HCT116 (cell line): ENCODE results near the gene ALK. TPM values are rescaled to one million over a fixed set of nuclear protein-coding genes. Genes with fewer than 3 reads are reported as not detected.

ENCODE experiments used
- ATAC-seq: fragments of 200-7000 bp; cut with Tn5 transposase; 2 replicates; pipeline ENCODE4 v1.9.1; 2020; ENCODE audit warnings: mild to moderate bottlenecking, moderate library complexity
- BruUV-seq: library from RNA; stranded (reverse); fragments of 400-500 nt; replicated peaks from 2 replicates; lab custom pipeline; 2021; lab: Mats Ljungman, UMichigan
- CTCF ChIA-PET: fragments of 300-600 bp; sonication (Branson Sonifier 250); formaldehyde crosslinking; loops from one replicate; lab custom pipeline; 2021; ENCODE audit warnings: antibody characterized with exemption; lab: Charles Lee
- POLR2A ChIA-PET: fragments of 300-600, 350-600 bp; sonication (Branson Sonifier 250); formaldehyde crosslinking; loops from one replicate; lab custom pipeline; 2021; ENCODE audit warnings: antibody characterized with exemption; lab: Charles Lee
- RAD21 ChIA-PET, 2 experiments: fragments of 300-600 bp; sonication (Branson Sonifier 250); formaldehyde crosslinking; loops; one replicate each; lab custom pipeline; 2023; ENCODE audit warnings: low total read pairs in 2 of 2; ENCODE audit not compliant: uncharacterized antibody in 2 of 2, unreplicated experiment in 2 of 2, low non-redundant PET in 1 of 2; lab: Charles Lee
- DNase-seq: peaks from one replicate; pipeline ENCODE4 v3.0.0-alpha.2; 2010; ENCODE audit warnings: low read depth, low spot score
- H2AFZ ChIP-seq: fragments of 200-600 bp; shearing (Covaris generic), sonication (generic); 2 replicates; pipeline ENCODE4 v1.6.1; 2017; ENCODE audit warnings: low read depth, mixed run types, mixed read lengths, antibody characterized with exemption, low read length; ENCODE audit not compliant: poor library complexity, severe bottlenecking
- H3K27ac ChIP-seq: 2 replicates; pipeline ENCODE4 v1.5.1; 2012; ENCODE audit warnings: low read depth, low read length
- H3K27me3 ChIP-seq: fragments of 200-600 bp; sonication (generic); 2 replicates; pipeline ENCODE4 v1.6.1; 2016; ENCODE audit warnings: mixed run types, low read length, mixed read lengths; ENCODE audit not compliant: insufficient read depth
- H3K36me3 ChIP-seq, 2 experiments: fragments of 200-500 bp in 1 of 2; fragments of 200-600 bp in 1 of 2; sonication (Bioruptor generic) in 1 of 2; sonication (generic) in 1 of 2; 2 replicates each; pipeline versions ENCODE4 v1.5.1 to v1.6.1; 2014 to 2016; ENCODE audit warnings: low read length in 2 of 2, inconsistent platforms in 1 of 2, mixed read lengths in 1 of 2, mixed run types in 1 of 2; ENCODE audit not compliant: insufficient read depth in 2 of 2, control insufficient read depth in 1 of 2
- H3K4me1 ChIP-seq, 2 experiments: fragments of 200-600 bp in 1 of 2; sonication (generic) in 1 of 2; 2 replicates each; pipeline versions ENCODE4 v1.5.1 to v1.6.1; 2012 to 2017; ENCODE audit warnings: low read length in 2 of 2, inconsistent platforms in 1 of 2, mild to moderate bottlenecking in 1 of 2, mixed read lengths in 1 of 2, mixed run types in 1 of 2, moderate library complexity in 1 of 2; ENCODE audit not compliant: insufficient read depth in 2 of 2, control insufficient read depth in 1 of 2
- H3K4me2 ChIP-seq: fragments of 200-600 bp; sonication (generic); 2 replicates; pipeline ENCODE4 v1.6.1; 2017; ENCODE audit warnings: mixed run types, low read length, mixed read lengths
- H3K4me3 ChIP-seq, 2 experiments: fragments of 200-600 bp in 1 of 2; sonication (generic) in 1 of 2; replicated peaks in 1 of 2; 2 replicates each; pipeline ENCODE4 v1.5.1; 2011 to 2016; ENCODE audit warnings: low read length in 2 of 2, control low read depth in 1 of 2, low read depth in 1 of 2, mild to moderate bottlenecking in 1 of 2, mixed read lengths in 1 of 2, mixed run types in 1 of 2
- H3K79me2 ChIP-seq: fragments of 200-600 bp; sonication (generic); 2 replicates; pipeline ENCODE4 v1.6.1; 2017; ENCODE audit warnings: mild to moderate bottlenecking, mixed run types, low read length, moderate library complexity, mixed read lengths; ENCODE audit not compliant: insufficient read depth
- H3K9ac ChIP-seq: fragments of 200-600 bp; sonication (generic); 2 replicates; pipeline ENCODE4 v1.6.1; 2016; ENCODE audit warnings: low read length, mixed read lengths
- H3K9me2 ChIP-seq: fragments of 200-600 bp; sonication (generic), shearing (Covaris generic); 2 replicates; pipeline ENCODE4 v1.6.1; 2017; ENCODE audit warnings: mixed run types, mild to moderate bottlenecking, moderate library complexity; ENCODE audit not compliant: insufficient read depth
- H3K9me3 ChIP-seq, 2 experiments: fragments of 200-500 bp in 1 of 2; fragments of 200-600 bp in 1 of 2; sonication (Bioruptor generic) in 1 of 2; sonication (generic) in 1 of 2; 2 replicates each; pipeline ENCODE4 v1.6.1; 2014 to 2017; ENCODE audit warnings: low read length in 2 of 2, mixed read lengths in 2 of 2, inconsistent platforms in 1 of 2, low read depth in 1 of 2, mild to moderate bottlenecking in 1 of 2, mixed run types in 1 of 2, moderate library complexity in 1 of 2; ENCODE audit not compliant: control insufficient read depth in 1 of 2, insufficient read depth in 1 of 2
- H4K20me1 ChIP-seq: fragments of 200-600 bp; sonication (generic), shearing (Covaris generic); 2 replicates; pipeline ENCODE4 v1.6.1; 2017; ENCODE audit warnings: mixed run types, mild to moderate bottlenecking, moderate library complexity; ENCODE audit not compliant: insufficient read depth
- CEBPB ChIP-seq: IDR thresholded peaks from 2 replicates; pipeline ENCODE4 v1.6.1; 2012; ENCODE audit warnings: low read depth
- EZH2 ChIP-seq: fragments of 200-600 bp; sonication (generic); IDR thresholded peaks from 2 replicates; pipeline ENCODE4 v1.6.1; 2017; ENCODE audit warnings: antibody characterized with exemption, mixed run types
- EZH2phosphoT487 ChIP-seq: fragments of 200-600 bp; IDR thresholded peaks from 2 replicates; pipeline ENCODE4 v1.6.1; 2018; ENCODE audit warnings: antibody characterized with exemption, borderline replicate concordance
- JUND ChIP-seq: IDR thresholded peaks from 2 replicates; pipeline ENCODE4 v1.6.1; 2012
- POLR2A ChIP-seq: IDR thresholded peaks from 2 replicates; pipeline ENCODE4 v1.7.0; 2011; ENCODE audit warnings: borderline replicate concordance; ENCODE audit not compliant: insufficient read depth, insufficient read length; ENCODE audit errors: extremely low read depth
- RAD21 ChIP-seq: IDR thresholded peaks from 2 replicates; pipeline ENCODE4 v1.6.1; 2012; ENCODE audit warnings: low read depth, mild to moderate bottlenecking
- SIN3A ChIP-seq: IDR thresholded peaks from 2 replicates; pipeline ENCODE4 v1.6.1; 2012; ENCODE audit warnings: low read depth
- SP1 ChIP-seq: IDR thresholded peaks from 2 replicates; pipeline ENCODE4 v1.6.1; 2012; ENCODE audit warnings: low read depth
- SRF ChIP-seq: IDR thresholded peaks from 2 replicates; pipeline ENCODE4 v1.6.1; 2012; ENCODE audit warnings: low read depth
- TCF7L2 ChIP-seq: IDR thresholded peaks from 2 replicates; pipeline ENCODE4 v1.7.0; 2011; ENCODE audit warnings: borderline replicate concordance, inconsistent platforms; ENCODE audit not compliant: insufficient read depth, insufficient read length; ENCODE audit errors: extremely low read depth
- YY1 ChIP-seq: IDR thresholded peaks from 2 replicates; pipeline ENCODE4 v1.6.1; 2011; ENCODE audit warnings: low read length, low read depth, moderate library complexity, mild to moderate bottlenecking; ENCODE audit not compliant: insufficient replicate concordance; ENCODE audit errors: extremely low read depth
- ZFX ChIP-seq: fragments of 450-650 bp; IDR thresholded peaks from 2 replicates; pipeline ENCODE4 v1.6.1; 2017
- intact Hi-C: fragments of 100-400 bp; cut with micrococcal nuclease; formaldehyde crosslinking; loops from 2 replicates; pipeline ENCODE4 v1.10.0; 2022
- total RNA-seq: library from RNA; stranded (reverse); gene quantifications from one replicate; pipeline ENCODE4 v1.2.1, GENCODE V29; 2021; ENCODE audit not compliant: unreplicated experiment
- TF ChIP-seq, protein P1 (sequence below), 3 experiments: fragments of 200-600 bp in 1 of 3; sonication (generic) in 1 of 3; IDR thresholded peaks in 2 of 3; conservative IDR thresholded peaks in 1 of 3; 2 replicates each; pipeline ENCODE4 v1.5.1; 2012 to 2017; ENCODE audit warnings: low read depth in 2 of 3, low read length in 2 of 3, antibody characterized with exemption in 1 of 3, borderline replicate concordance in 1 of 3, control low read depth in 1 of 3, mild to moderate bottlenecking in 1 of 3, mixed read lengths in 1 of 3, mixed run types in 1 of 3, moderate library complexity in 1 of 3; ENCODE audit not compliant: insufficient read depth in 1 of 3
- TF ChIP-seq, protein P2 (sequence below): IDR thresholded peaks from 2 replicates; pipeline ENCODE4 v1.6.1; 2012

Gene ALK
- total RNA-seq, 1 experiment from 2014 or later, result not detected

- H3K9me3 ChIP-seq, result no peaks in the 10 kb centered on the region
- H4K20me1 ChIP-seq, result no peaks in the 10 kb centered on the region
- ATAC-seq (no peak), DNase-seq (no peak)
- no peaks in the 10 kb centered on the region for H3K79me2 ChIP-seq
- no peaks in the 10 kb centered on the region for H3K36me3 ChIP-seq
- no peak overlapping the region for H2AFZ ChIP-seq
- POLR2A ChIA-PET, result no interaction called here
- H3K4me1 ChIP-seq, result no peaks in the 10 kb centered on the region
- H3K9me2 ChIP-seq, result no peaks in the 10 kb centered on the region
- H3K27ac ChIP-seq, result no peak overlapping the region
- no peak overlapping the region for H3K4me3 ChIP-seq
- no peak overlapping the region for H3K4me2 ChIP-seq
- H3K9ac ChIP-seq, result no peak overlapping the region
- RAD21 ChIA-PET, result no interaction called here
- no peak for TF ChIP-seq JUND
- TF ChIP-seq EZH2phosphoT487, result no peak
- no peak for TF ChIP-seq YY1
- no peak for TF ChIP-seq CEBPB
- TF ChIP-seq SIN3A, result no peak
- no peak for TF ChIP-seq EZH2
- no peak for TF ChIP-seq SRF
- TF ChIP-seq ZFX, result no peak
- no peak for TF ChIP-seq TCF7L2
- TF ChIP-seq, protein P1, sequence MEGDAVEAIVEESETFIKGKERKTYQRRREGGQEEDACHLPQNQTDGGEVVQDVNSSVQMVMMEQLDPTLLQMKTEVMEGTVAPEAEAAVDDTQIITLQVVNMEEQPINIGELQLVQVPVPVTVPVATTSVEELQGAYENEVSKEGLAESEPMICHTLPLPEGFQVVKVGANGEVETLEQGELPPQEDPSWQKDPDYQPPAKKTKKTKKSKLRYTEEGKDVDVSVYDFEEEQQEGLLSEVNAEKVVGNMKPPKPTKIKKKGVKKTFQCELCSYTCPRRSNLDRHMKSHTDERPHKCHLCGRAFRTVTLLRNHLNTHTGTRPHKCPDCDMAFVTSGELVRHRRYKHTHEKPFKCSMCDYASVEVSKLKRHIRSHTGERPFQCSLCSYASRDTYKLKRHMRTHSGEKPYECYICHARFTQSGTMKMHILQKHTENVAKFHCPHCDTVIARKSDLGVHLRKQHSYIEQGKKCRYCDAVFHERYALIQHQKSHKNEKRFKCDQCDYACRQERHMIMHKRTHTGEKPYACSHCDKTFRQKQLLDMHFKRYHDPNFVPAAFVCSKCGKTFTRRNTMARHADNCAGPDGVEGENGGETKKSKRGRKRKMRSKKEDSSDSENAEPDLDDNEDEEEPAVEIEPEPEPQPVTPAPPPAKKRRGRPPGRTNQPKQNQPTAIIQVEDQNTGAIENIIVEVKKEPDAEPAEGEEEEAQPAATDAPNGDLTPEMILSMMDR (IDR thresholded peaks at IDR 0.05 in 2 of 3, conservative IDR thresholded peaks at IDR 0.05 in 1 of 3; ENCODE audit: borderline replicate concordance in 1 of 3, insufficient read depth in 1 of 3, low read depth in 2 of 3, low read length in 2 of 3), result no peak
- TF ChIP-seq, protein P2, sequence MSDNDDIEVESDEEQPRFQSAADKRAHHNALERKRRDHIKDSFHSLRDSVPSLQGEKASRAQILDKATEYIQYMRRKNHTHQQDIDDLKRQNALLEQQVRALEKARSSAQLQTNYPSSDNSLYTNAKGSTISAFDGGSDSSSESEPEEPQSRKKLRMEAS, result no peak
- no peak for TF ChIP-seq POLR2A
- no peak for TF ChIP-seq SP1
- TF ChIP-seq RAD21, result no peak
- CTCF ChIA-PET, result no interaction called here
- peaks cover 17% of the 10 kb centered on the region; the same call in 1 of the 2 replicates for H3K27me3 ChIP-seq
- intact Hi-C loops, result no loop called here
- no TSS peak for BruUV-seq
These were observed 651.6 kb downstream of the ALK start for GRCh38 chr2:29269765-29270109.
